Measurements from ENCODE around the gene PHKB. TPM values are rescaled to one million over a fixed set of nuclear protein-coding genes. Genes with fewer than 3 reads are reported as not detected.

Gene PHKB
- total RNA-seq, 4 donors from 2014 or later, result 38.8 to 94.2 (median 55.7) TPM

DNA sequence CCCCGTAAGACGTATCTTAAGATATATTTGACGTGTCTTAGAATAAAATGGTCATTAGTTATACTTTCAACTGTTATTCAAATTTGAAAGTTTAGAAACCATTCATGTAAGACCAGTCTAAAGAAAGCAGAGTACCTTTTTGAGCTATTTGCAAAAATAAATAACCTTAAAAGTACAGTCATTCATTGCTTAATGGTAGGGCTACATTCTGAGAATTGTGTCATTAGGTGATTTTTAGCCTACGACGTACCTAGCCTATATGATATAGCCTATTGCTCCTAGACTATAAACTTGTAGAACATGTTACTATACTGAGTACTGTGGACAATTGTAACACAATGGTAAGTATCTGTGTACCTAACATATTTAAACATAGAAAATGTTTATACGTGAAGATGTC, 139.2 kb downstream of the PHKB start:
- 94 to 98% methylated on average over 6 of the region's 6 CpGs for WGBS, 2 donors (ENCODE audit: low coverage in 1 of 2)

GRCh38 chr16:47604306-47604705, 143.2 kb downstream of the PHKB start:
- no peak overlapping the region for H3K4me3 ChIP-seq
- H3K9me3 ChIP-seq, result no peaks in the 10 kb centered on the region
- ATAC-seq, result no peak
- TF ChIP-seq POLR2A (IDR thresholded peaks at IDR 0.05), result no peak
- TF ChIP-seq, protein P1, sequence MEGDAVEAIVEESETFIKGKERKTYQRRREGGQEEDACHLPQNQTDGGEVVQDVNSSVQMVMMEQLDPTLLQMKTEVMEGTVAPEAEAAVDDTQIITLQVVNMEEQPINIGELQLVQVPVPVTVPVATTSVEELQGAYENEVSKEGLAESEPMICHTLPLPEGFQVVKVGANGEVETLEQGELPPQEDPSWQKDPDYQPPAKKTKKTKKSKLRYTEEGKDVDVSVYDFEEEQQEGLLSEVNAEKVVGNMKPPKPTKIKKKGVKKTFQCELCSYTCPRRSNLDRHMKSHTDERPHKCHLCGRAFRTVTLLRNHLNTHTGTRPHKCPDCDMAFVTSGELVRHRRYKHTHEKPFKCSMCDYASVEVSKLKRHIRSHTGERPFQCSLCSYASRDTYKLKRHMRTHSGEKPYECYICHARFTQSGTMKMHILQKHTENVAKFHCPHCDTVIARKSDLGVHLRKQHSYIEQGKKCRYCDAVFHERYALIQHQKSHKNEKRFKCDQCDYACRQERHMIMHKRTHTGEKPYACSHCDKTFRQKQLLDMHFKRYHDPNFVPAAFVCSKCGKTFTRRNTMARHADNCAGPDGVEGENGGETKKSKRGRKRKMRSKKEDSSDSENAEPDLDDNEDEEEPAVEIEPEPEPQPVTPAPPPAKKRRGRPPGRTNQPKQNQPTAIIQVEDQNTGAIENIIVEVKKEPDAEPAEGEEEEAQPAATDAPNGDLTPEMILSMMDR (IDR thresholded peaks at IDR 0.05), result no peak
- no peak for TF ChIP-seq EP300 (IDR thresholded peaks at IDR 0.05)
- no peak for TF ChIP-seq POLR2AphosphoS5 (IDR thresholded peaks at IDR 0.05)
- no peak overlapping the region for H3K27ac ChIP-seq
- no peaks in the 10 kb centered on the region for H3K4me1 ChIP-seq
- H3K27me3 ChIP-seq, result no peaks in the 10 kb centered on the region
- H3K36me3 ChIP-seq, result peaks cover 0 to 36% of the 10 kb centered on the region in 2 donors

More for the DNA sequence above, 139.2 kb downstream of the PHKB start:
- H3K27me3 ChIP-seq, result no peaks in the 10 kb centered on the region
- TF ChIP-seq POLR2AphosphoS5 (IDR thresholded peaks at IDR 0.05) (no peak), EP300 (IDR thresholded peaks at IDR 0.05) (no peak), POLR2A (IDR thresholded peaks at IDR 0.05) (no peak)
- TF ChIP-seq, protein P1 (IDR thresholded peaks at IDR 0.05), result no peak
- no peak for ATAC-seq
- H3K4me3 ChIP-seq, result no peak overlapping the region
- H3K27ac ChIP-seq, result no peak overlapping the region
- no peaks in the 10 kb centered on the region for H3K4me1 ChIP-seq
- peaks cover 0 to 46% of the 10 kb centered on the region in 2 donors for H3K36me3 ChIP-seq
- no peaks in the 10 kb centered on the region for H3K9me3 ChIP-seq

- TF ChIP-seq, protein P1 (IDR thresholded peaks at IDR 0.05), result no peak
- no peak for TF ChIP-seq POLR2A (IDR thresholded peaks at IDR 0.05)
- TF ChIP-seq EP300 (IDR thresholded peaks at IDR 0.05), result no peak
- TF ChIP-seq POLR2AphosphoS5 (IDR thresholded peaks at IDR 0.05), result no peak
- Histone ChIP-seq H3K9me3 (no peaks in the 10 kb centered on the region), H3K4me1 (no peaks in the 10 kb centered on the region), H3K27me3 (no peaks in the 10 kb centered on the region), H3K36me3 (peaks cover 0 to 36% of the 10 kb centered on the region in 2 donors), H3K27ac (no peak overlapping the region), H3K4me3 (no peak overlapping the region)
- WGBS, 2 donors (ENCODE audit: low coverage in 1 of 2), result 92 to 95% methylated on average over 1 to 2 of the region's 2 CpGs
- no peak for ATAC-seq
Measured at GRCh38 chr16:47611042-47611441, 149.9 kb downstream of the PHKB start.

GRCh38 chr16:47611848-47612493, 150.8 kb downstream of the PHKB start:
- no peak overlapping the region for H3K27ac ChIP-seq
- no peaks in the 10 kb centered on the region for H3K9me3 ChIP-seq
- H3K4me1 ChIP-seq, result no peaks in the 10 kb centered on the region
- WGBS, 2 donors (ENCODE audit: low coverage in 1 of 2), result 96 to 98% methylated on average over 4 of the region's 4 CpGs
- no peaks in the 10 kb centered on the region for H3K27me3 ChIP-seq
- H3K36me3 ChIP-seq, result peaks cover 0 to 35% of the 10 kb centered on the region in 2 donors
- H3K4me3 ChIP-seq, result no peak overlapping the region
- TF ChIP-seq POLR2AphosphoS5 (IDR thresholded peaks at IDR 0.05) (no peak), POLR2A (IDR thresholded peaks at IDR 0.05) (no peak), EP300 (IDR thresholded peaks at IDR 0.05) (no peak)
- TF ChIP-seq, protein P1 (IDR thresholded peaks at IDR 0.05), result no peak
- ATAC-seq, result no peak

DNA sequence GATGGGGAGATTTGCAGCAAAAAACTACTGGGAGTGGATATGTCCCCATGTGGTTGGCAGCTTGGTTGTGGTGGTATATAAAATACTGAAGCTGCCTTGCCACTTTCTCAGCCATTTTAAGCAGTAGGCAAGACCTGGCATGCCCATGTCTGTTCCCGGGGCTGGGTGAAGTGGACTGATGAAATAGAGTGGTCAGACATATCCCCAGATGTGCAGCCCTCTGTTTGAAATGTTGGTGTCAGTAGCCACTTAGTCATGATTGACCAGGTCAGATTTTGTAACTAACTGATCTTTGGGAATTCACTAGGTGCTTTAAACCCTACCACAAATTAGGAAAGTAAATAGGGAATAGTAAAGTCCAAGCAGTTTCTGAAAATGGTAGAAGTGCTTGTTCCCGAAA, 151.6 kb downstream of the PHKB start:
- H3K27me3 ChIP-seq, result no peaks in the 10 kb centered on the region
- ATAC-seq, result no peak
- no peak overlapping the region for H3K4me3 ChIP-seq
- WGBS, 2 donors (ENCODE audit: low coverage in 1 of 2), result 100% methylated on average over 1 of the region's 2 CpGs
- TF ChIP-seq, protein P1 (IDR thresholded peaks at IDR 0.05), result no peak
- no peak for TF ChIP-seq POLR2AphosphoS5 (IDR thresholded peaks at IDR 0.05)
- no peak for TF ChIP-seq POLR2A (IDR thresholded peaks at IDR 0.05)
- no peaks in the 10 kb centered on the region for H3K4me1 ChIP-seq
- H3K27ac ChIP-seq, result no peak overlapping the region
- H3K36me3 ChIP-seq, result peaks cover 0 to 31% of the 10 kb centered on the region in 2 donors
- no peaks in the 10 kb centered on the region for H3K9me3 ChIP-seq

Measured in gastroesophageal sphincter (tissue), 4 donors.